SK-N-SH treated with all-trans-retinoic acid at 6 μM for 48 hours (cell line): ENCODE measurements around the gene CNTNAP3.
"Not testable (repeated sequence)": the region's sequence is repeated elsewhere in the genome, so short reads cannot be mapped to it uniquely, and the experiment has no call there.

Experiments
- ARNTL ChIP-seq: fragments of 450-650 bp; formaldehyde crosslinking; IDR thresholded peaks from 2 replicates; pipeline ENCODE4 v1.5.0; 2020; ENCODE audit warnings: low read depth, mild to moderate bottlenecking, moderate library complexity, borderline replicate concordance
- BACH2 ChIP-seq: fragments of 250-450 bp; sonication (Bioruptor Pico); IDR thresholded peaks from 2 replicates; pipeline ENCODE4 v1.9.0; 2021; ENCODE audit warnings: mild to moderate bottlenecking, borderline replicate concordance
- CSDC2 ChIP-seq: fragments of 250-450 bp; sonication (Bioruptor Pico); IDR thresholded peaks from 2 replicates; pipeline ENCODE4 v1.5.0; 2020; ENCODE audit warnings: mild to moderate bottlenecking, moderate library complexity
- ISL1 ChIP-seq: fragments of 250-450 bp; sonication (Bioruptor Pico); IDR thresholded peaks from 2 replicates; pipeline ENCODE4 v2.1.2; 2022; ENCODE audit warnings: mild to moderate bottlenecking, moderate library complexity
- OSR1 ChIP-seq: fragments of 250-450 bp; sonication (Bioruptor Pico); IDR thresholded peaks from 2 replicates; pipeline ENCODE4 v1.8.0; 2022; ENCODE audit warnings: moderate library complexity, mild to moderate bottlenecking, inconsistent platforms
- PPARA ChIP-seq: fragments of 250-450 bp; sonication (Bioruptor Pico); IDR thresholded peaks from 2 replicates; pipeline ENCODE4 v1.5.0; 2020; ENCODE audit warnings: mild to moderate bottlenecking, borderline replicate concordance
- TOX ChIP-seq: fragments of 250-450 bp; sonication (Bioruptor Pico); IDR thresholded peaks from 2 replicates; pipeline ENCODE4 v1.8.0; 2021; ENCODE audit warnings: mild to moderate bottlenecking, moderate library complexity, borderline replicate concordance
- ZFP3 ChIP-seq: fragments of 250-450 bp; sonication (Bioruptor Pico); IDR thresholded peaks from 2 replicates; pipeline ENCODE4 v1.5.0; 2020; ENCODE audit warnings: mild to moderate bottlenecking, moderate library complexity
- ZFP30 ChIP-seq: fragments of 450-650 bp; formaldehyde crosslinking; IDR thresholded peaks from 2 replicates; pipeline ENCODE4 v1.5.0; 2022; ENCODE audit warnings: mild to moderate bottlenecking, moderate library complexity
- TF ChIP-seq, protein P1 (sequence below): fragments of 250-450 bp; sonication (Bioruptor Pico); IDR thresholded peaks from 2 replicates; pipeline ENCODE4 v1.5.1; 2020; ENCODE audit warnings: low read depth, mild to moderate bottlenecking, moderate library complexity
- TF ChIP-seq, protein P2 (sequence below): fragments of 250-450 bp; sonication (Bioruptor Pico); IDR thresholded peaks from 2 replicates; pipeline ENCODE4 v1.8.0; 2021; ENCODE audit warnings: low read depth, mild to moderate bottlenecking, moderate library complexity, borderline replicate concordance

- TF ChIP-seq ZFP3 (CRISPR knock-in tag); ISL1; ZFP30; PPARA (CRISPR knock-in tag); ARNTL (CRISPR knock-in tag); CSDC2 (CRISPR knock-in tag); OSR1; BACH2; TOX: not testable (repeated sequence)
- TF ChIP-seq, protein P1, sequence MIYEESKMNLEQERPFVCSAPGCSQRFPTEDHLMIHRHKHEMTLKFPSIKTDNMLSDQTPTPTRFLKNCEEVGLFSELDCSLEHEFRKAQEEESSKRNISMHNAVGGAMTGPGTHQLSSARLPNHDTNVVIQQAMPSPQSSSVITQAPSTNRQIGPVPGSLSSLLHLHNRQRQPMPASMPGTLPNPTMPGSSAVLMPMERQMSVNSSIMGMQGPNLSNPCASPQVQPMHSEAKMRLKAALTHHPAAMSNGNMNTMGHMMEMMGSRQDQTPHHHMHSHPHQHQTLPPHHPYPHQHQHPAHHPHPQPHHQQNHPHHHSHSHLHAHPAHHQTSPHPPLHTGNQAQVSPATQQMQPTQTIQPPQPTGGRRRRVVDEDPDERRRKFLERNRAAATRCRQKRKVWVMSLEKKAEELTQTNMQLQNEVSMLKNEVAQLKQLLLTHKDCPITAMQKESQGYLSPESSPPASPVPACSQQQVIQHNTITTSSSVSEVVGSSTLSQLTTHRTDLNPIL (CRISPR knock-in tag) = not testable (repeated sequence)
- TF ChIP-seq, protein P2, sequence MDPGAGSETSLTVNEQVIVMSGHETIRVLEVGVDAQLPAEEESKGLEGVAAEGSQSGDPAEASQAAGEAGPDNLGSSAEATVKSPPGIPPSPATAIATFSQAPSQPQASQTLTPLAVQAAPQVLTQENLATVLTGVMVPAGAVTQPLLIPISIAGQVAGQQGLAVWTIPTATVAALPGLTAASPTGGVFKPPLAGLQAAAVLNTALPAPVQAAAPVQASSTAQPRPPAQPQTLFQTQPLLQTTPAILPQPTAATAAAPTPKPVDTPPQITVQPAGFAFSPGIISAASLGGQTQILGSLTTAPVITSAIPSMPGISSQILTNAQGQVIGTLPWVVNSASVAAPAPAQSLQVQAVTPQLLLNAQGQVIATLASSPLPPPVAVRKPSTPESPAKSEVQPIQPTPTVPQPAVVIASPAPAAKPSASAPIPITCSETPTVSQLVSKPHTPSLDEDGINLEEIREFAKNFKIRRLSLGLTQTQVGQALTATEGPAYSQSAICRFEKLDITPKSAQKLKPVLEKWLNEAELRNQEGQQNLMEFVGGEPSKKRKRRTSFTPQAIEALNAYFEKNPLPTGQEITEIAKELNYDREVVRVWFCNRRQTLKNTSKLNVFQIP (CRISPR knock-in tag) = not testable (repeated sequence)
Measured at GRCh38 chr9:39242513-39242912, 45.5 kb downstream of the CNTNAP3 start.
